ENCODE results near the gene CAMK2A.

DNA sequence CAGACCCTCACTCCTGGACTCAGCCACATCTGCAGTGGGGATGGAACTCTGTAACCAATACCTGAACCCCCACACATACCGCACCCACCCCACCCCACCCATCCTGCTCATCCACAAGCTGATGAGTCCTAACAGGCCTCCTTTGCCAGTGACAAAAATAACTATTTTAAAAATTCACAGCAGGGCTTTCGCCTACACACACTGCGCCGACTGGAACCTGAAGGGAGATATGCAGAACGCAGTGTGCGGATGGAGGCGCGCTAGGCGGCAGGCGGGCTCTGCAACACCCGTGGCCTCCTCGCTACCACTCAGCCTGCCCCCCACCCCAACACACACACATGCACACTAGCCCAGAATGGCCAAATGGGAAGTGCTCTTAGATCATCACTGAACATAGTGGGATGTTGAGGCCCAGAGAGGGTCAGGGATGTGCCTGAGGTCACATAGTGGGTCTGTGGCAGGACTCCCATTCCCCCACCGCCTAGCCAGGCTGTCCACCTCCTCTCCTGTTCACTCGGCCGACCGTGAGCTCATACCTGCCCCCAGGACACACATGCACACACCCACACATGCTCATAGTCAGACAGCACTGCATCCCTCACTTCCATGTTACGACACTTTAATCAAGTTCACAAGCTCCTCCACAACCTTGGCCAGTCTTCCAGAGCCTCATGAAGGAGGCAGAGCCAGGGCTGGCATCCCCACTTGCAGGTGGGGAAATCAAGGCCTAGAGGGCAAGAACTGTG is 6.3 kb upstream of the CAMK2A start:
- TF ChIP-seq, protein P1, sequence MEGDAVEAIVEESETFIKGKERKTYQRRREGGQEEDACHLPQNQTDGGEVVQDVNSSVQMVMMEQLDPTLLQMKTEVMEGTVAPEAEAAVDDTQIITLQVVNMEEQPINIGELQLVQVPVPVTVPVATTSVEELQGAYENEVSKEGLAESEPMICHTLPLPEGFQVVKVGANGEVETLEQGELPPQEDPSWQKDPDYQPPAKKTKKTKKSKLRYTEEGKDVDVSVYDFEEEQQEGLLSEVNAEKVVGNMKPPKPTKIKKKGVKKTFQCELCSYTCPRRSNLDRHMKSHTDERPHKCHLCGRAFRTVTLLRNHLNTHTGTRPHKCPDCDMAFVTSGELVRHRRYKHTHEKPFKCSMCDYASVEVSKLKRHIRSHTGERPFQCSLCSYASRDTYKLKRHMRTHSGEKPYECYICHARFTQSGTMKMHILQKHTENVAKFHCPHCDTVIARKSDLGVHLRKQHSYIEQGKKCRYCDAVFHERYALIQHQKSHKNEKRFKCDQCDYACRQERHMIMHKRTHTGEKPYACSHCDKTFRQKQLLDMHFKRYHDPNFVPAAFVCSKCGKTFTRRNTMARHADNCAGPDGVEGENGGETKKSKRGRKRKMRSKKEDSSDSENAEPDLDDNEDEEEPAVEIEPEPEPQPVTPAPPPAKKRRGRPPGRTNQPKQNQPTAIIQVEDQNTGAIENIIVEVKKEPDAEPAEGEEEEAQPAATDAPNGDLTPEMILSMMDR (IDR thresholded peaks at IDR 0.05) = no peak
- no peak for TF ChIP-seq POLR2A (IDR thresholded peaks at IDR 0.05)
- no peak for TF ChIP-seq POLR2AphosphoS5 (IDR thresholded peaks at IDR 0.05)
- no peak for TF ChIP-seq EP300 (IDR thresholded peaks at IDR 0.05)

Measured in upper lobe of left lung (tissue), 4 donors.